GM10266 (cell line): Measurements from ENCODE around the gene SNX30.

Source experiments
- DNase-seq: peaks from one replicate; pipeline ENCODE4 v3.0.0; 2012; ENCODE audit errors: extremely low spot score
- CTCF ChIP-seq: IDR thresholded peaks from 2 replicates; pipeline ENCODE4 v1.5.1; 2012; ENCODE audit warnings: mild to moderate bottlenecking, low read depth; ENCODE audit not compliant: control insufficient read depth, insufficient read depth; ENCODE audit errors: missing control alignments

The SNX30 gene

GRCh38 chr9:112752334-112753125 is 2.0 kb downstream of the SNX30 start:
- no peak for DNase-seq
- no peak for TF ChIP-seq CTCF

GRCh38 chr9:112753725-112754124 is 3.2 kb downstream of the SNX30 start:
- DNase-seq, result no peak
- TF ChIP-seq CTCF, result no peak

- no peak for TF ChIP-seq CTCF
- peak; percentile 39 for DNase-seq
These were observed 4.0 kb downstream of the SNX30 start for GRCh38 chr9:112754578-112754977.

- no peak for DNase-seq
- no peak for TF ChIP-seq CTCF
These were observed 4.5 kb downstream of the SNX30 start for GRCh38 chr9:112755016-112755427.

- DNase-seq, result no peak
- TF ChIP-seq CTCF, result no peak
These were observed 5.1 kb downstream of the SNX30 start for GRCh38 chr9:112755675-112756074.

GRCh38 chr9:112757282-112757883 is 6.8 kb downstream of the SNX30 start:
- no peak for DNase-seq
- no peak for TF ChIP-seq CTCF

GRCh38 chr9:112757940-112758339 is 7.4 kb downstream of the SNX30 start:
- TF ChIP-seq CTCF, result no peak
- DNase-seq, result no peak
